ENCODE data around the gene ABL2. TPM values are rescaled to one million over a fixed set of nuclear protein-coding genes. Genes with fewer than 3 reads are reported as not detected.

ABL2 gene
- total RNA-seq, 1 experiment from 2014 or later: 18.3 TPM

- no peak for TF ChIP-seq MYBL2 (CRISPR knock-in tag; IDR thresholded peaks at IDR 0.05)
- TF ChIP-seq E2F5 (CRISPR knock-in tag; IDR thresholded peaks at IDR 0.05): no peak
- no peak for TF ChIP-seq SOX15 (CRISPR knock-in tag; IDR thresholded peaks at IDR 0.05)
- TF ChIP-seq ZNF532 (CRISPR knock-in tag; IDR thresholded peaks at IDR 0.05; ENCODE audit: borderline replicate concordance): no peak
- TF ChIP-seq ATF6 (CRISPR knock-in tag; IDR thresholded peaks at IDR 0.05): no peak
- TF ChIP-seq ATF2 (CRISPR knock-in tag; IDR thresholded peaks at IDR 0.05; ENCODE audit: borderline replicate concordance, low read depth): no peak
- no peak for TF ChIP-seq ERG (CRISPR knock-in tag; IDR thresholded peaks at IDR 0.05)
- TF ChIP-seq TCF7 (CRISPR knock-in tag; IDR thresholded peaks at IDR 0.05; ENCODE audit: low read depth): no peak
- no peak for TF ChIP-seq ETV6 (CRISPR knock-in tag; IDR thresholded peaks at IDR 0.05)
- TF ChIP-seq ZNF232 (CRISPR knock-in tag; IDR thresholded peaks at IDR 0.05): no peak
- no peak for TF ChIP-seq AFF4 (CRISPR knock-in tag; IDR thresholded peaks at IDR 0.05; ENCODE audit: borderline replicate concordance)
- no peak for TF ChIP-seq TP53 (CRISPR knock-in tag; IDR thresholded peaks at IDR 0.05)
- TF ChIP-seq HMGA2 (CRISPR knock-in tag; IDR thresholded peaks at IDR 0.05): no peak
- no peak for TF ChIP-seq JUN (CRISPR knock-in tag; IDR thresholded peaks at IDR 0.05)
- TF ChIP-seq CREM (CRISPR knock-in tag; IDR thresholded peaks at IDR 0.05): no peak
- no peak for TF ChIP-seq NR2C2 (CRISPR knock-in tag; IDR thresholded peaks at IDR 0.05)
- TF ChIP-seq FOXP1 (CRISPR knock-in tag; IDR thresholded peaks at IDR 0.05; ENCODE audit: borderline replicate concordance): no peak
- TF ChIP-seq ZNF425 (CRISPR knock-in tag; conservative IDR thresholded peaks at IDR 0.05): no peak
- TF ChIP-seq ZMAT4 (CRISPR knock-in tag; IDR thresholded peaks at IDR 0.05): no peak
- H3K36me3 Mint-ChIP-seq: no peaks in the 10 kb centered on the region
- no peak overlapping the region for H3K27ac Mint-ChIP-seq
- CTCF ChIA-PET: interaction anchor here (1.0 to 2.1 kb wide), 6 partner anchors 113 to 557 kb away, joined by 3 to 14 read pairs (median 6); partner anchors contain the start of gene AXDND1
- H3K4me3 Mint-ChIP-seq: no peak overlapping the region
- H3K9me3 Mint-ChIP-seq: no peaks in the 10 kb centered on the region
- H3K27me3 Mint-ChIP-seq (ENCODE audit: low read depth): no peaks in the 10 kb centered on the region
- POLR2A ChIA-PET: no interaction called here
- DNase-seq (ENCODE audit: low spot score) (no peak), ATAC-seq (no peak)
- H3K4me1 Mint-ChIP-seq: no peaks in the 10 kb centered on the region
These were observed 23.1 kb upstream of the ABL2 start for GRCh38 chr1:179252606-179253005.

All from WTC11 (cell line).